WTC11 (cell line): ENCODE results near the gene SHBG. TPM values are rescaled to one million over a fixed set of nuclear protein-coding genes. Genes with fewer than 3 reads are reported as not detected.

Source experiments
- ATAC-seq: fragments of 200-7000 bp; cut with Tn5 transposase; 2 replicates; pipeline ENCODE4 v1.10.0; 2021; ENCODE audit warnings: mild to moderate bottlenecking, moderate library complexity
- CTCF ChIA-PET: fragments of 300-600 bp; sonication (Branson Sonifier 250); formaldehyde crosslinking; loops from one replicate; lab custom pipeline; 2021; ENCODE audit warnings: antibody characterized with exemption; lab: Charles Lee
- POLR2A ChIA-PET: fragments of 350-600 bp; sonication (Branson Sonifier 250); formaldehyde crosslinking; loops from one replicate; lab custom pipeline; 2021; ENCODE audit warnings: antibody characterized with exemption; lab: Charles Lee
- DNase-seq: peaks from one replicate; pipeline ENCODE4 v3.0.0; 2021; ENCODE audit warnings: low spot score
- H3K27ac Mint-ChIP-seq: 2 replicates; pipeline ENCODE4 v1.8.0; 2021; ENCODE audit warnings: mixed read lengths
- H3K27me3 Mint-ChIP-seq: 2 replicates; pipeline ENCODE4 v1.8.0; 2021; ENCODE audit warnings: low read depth, mild to moderate bottlenecking, moderate library complexity, mixed read lengths
- H3K36me3 Mint-ChIP-seq: 2 replicates; pipeline ENCODE4 v1.8.0; 2021; ENCODE audit warnings: mixed read lengths
- H3K4me1 Mint-ChIP-seq: 2 replicates; pipeline ENCODE4 v1.8.0; 2022; ENCODE audit warnings: mixed read lengths
- H3K4me3 Mint-ChIP-seq: 2 replicates; pipeline ENCODE4 v1.8.0; 2021; ENCODE audit warnings: mild to moderate bottlenecking, moderate library complexity, mixed read lengths
- H3K9me3 Mint-ChIP-seq: 2 replicates; pipeline ENCODE4 v1.8.0; 2021; ENCODE audit warnings: mixed read lengths
- CDX4 ChIP-seq: fragments of 250-450 bp; sonication (Bioruptor Pico); IDR thresholded peaks from 2 replicates; pipeline ENCODE4 v1.9.0; 2021; ENCODE audit warnings: moderate library complexity, mild to moderate bottlenecking, inconsistent platforms, borderline replicate concordance
- E2F1 ChIP-seq: sonication (generic); formaldehyde crosslinking; IDR thresholded peaks from 2 replicates; pipeline ENCODE4 v1.8.0; 2022; ENCODE audit warnings: mild to moderate bottlenecking, missing genetic modification reagents
- E2F4 ChIP-seq: sonication (generic); formaldehyde crosslinking; IDR thresholded peaks from 2 replicates; pipeline ENCODE4 v1.8.1; 2022; ENCODE audit warnings: low read depth, mild to moderate bottlenecking, moderate library complexity, missing genetic modification reagents, borderline replicate concordance
- EMX1 ChIP-seq: fragments of 250-450 bp; sonication (Bioruptor Pico); IDR thresholded peaks from 2 replicates; pipeline ENCODE4 v1.8.0; 2021; ENCODE audit warnings: mild to moderate bottlenecking
- ERG ChIP-seq: fragments of 250-450 bp; sonication (Bioruptor Pico); IDR thresholded peaks from 2 replicates; pipeline ENCODE4 v1.8.0; 2021; ENCODE audit warnings: mild to moderate bottlenecking
- ETV6 ChIP-seq: sonication (generic); formaldehyde crosslinking; IDR thresholded peaks from 2 replicates; pipeline ENCODE4 v1.8.1; 2022; ENCODE audit warnings: mild to moderate bottlenecking, missing genetic modification reagents
- FOXP4 ChIP-seq: sonication (generic); formaldehyde crosslinking; IDR thresholded peaks from 2 replicates; pipeline ENCODE4 v1.8.0; 2022; ENCODE audit warnings: mild to moderate bottlenecking, missing genetic modification reagents
- GABPB1 ChIP-seq: sonication (generic); formaldehyde crosslinking; IDR thresholded peaks from 2 replicates; pipeline ENCODE4 v1.8.1; 2023; ENCODE audit warnings: mild to moderate bottlenecking, missing genetic modification reagents
- NFE2L1 ChIP-seq: sonication (generic); formaldehyde crosslinking; IDR thresholded peaks from 2 replicates; pipeline ENCODE4 v1.8.1; 2023; ENCODE audit warnings: missing genetic modification reagents
- NR2C2 ChIP-seq: sonication (generic); formaldehyde crosslinking; IDR thresholded peaks from 2 replicates; pipeline ENCODE4 v1.8.0; 2022; ENCODE audit warnings: mild to moderate bottlenecking, missing genetic modification reagents
- OVOL2 ChIP-seq: fragments of 250-450 bp; sonication (Bioruptor Pico); IDR thresholded peaks from 2 replicates; pipeline ENCODE4 v1.9.0; 2021; ENCODE audit warnings: mild to moderate bottlenecking, borderline replicate concordance
- PRRX2 ChIP-seq: fragments of 250-450 bp; sonication (Bioruptor Pico); IDR thresholded peaks from 2 replicates; pipeline ENCODE4 v1.8.0; 2021; ENCODE audit warnings: mild to moderate bottlenecking
- STAT6 ChIP-seq: sonication (generic); formaldehyde crosslinking; conservative IDR thresholded peaks from 2 replicates; pipeline ENCODE4 v1.8.1; 2023; ENCODE audit warnings: mild to moderate bottlenecking, low read depth, missing genetic modification reagents, moderate library complexity
- TEAD1 ChIP-seq: sonication (generic); formaldehyde crosslinking; IDR thresholded peaks from 2 replicates; pipeline ENCODE4 v1.8.0; 2022; ENCODE audit warnings: mild to moderate bottlenecking, missing genetic modification reagents
- ZNF263 ChIP-seq: sonication (generic); formaldehyde crosslinking; IDR thresholded peaks from 2 replicates; pipeline ENCODE4 v1.8.1; 2022; ENCODE audit warnings: low read depth, mild to moderate bottlenecking, moderate library complexity, missing genetic modification reagents
- ZNF317 ChIP-seq: sonication (generic); formaldehyde crosslinking; IDR thresholded peaks from 2 replicates; pipeline ENCODE4 v1.8.1; 2023; ENCODE audit warnings: low read depth, mild to moderate bottlenecking, moderate library complexity, missing genetic modification reagents, borderline replicate concordance
- ZNF425 ChIP-seq: fragments of 250-450 bp; sonication (Bioruptor Pico); conservative IDR thresholded peaks from 2 replicates; pipeline ENCODE4 v1.9.0; 2021; ENCODE audit warnings: mild to moderate bottlenecking
- total RNA-seq: library from RNA; stranded (reverse); gene quantifications from 3 replicates; pipeline ENCODE4 v1.2.3, GENCODE V29; 2021

The SHBG gene
- total RNA-seq, 1 experiment from 2014 or later, result 0.83 TPM

GRCh38 chr17:7606280-7606679 lies 23.7 kb upstream of the SHBG start:
- CTCF ChIA-PET, result interaction anchor here (1.3 kb wide), 1 partner anchor 17 kb away, joined by 4 read pairs; the partner anchor contains the start of gene SOX15
- peak overlapping the region; percentile 10; the same call in 1 of the 2 replicates for H3K27ac Mint-ChIP-seq
- no peaks in the 10 kb centered on the region for H3K27me3 Mint-ChIP-seq

GRCh38 chr17:7610641-7611040 lies 19.3 kb upstream of the SHBG start:
- H3K27ac Mint-ChIP-seq, result no peak overlapping the region
- H3K4me3 Mint-ChIP-seq, result no peak overlapping the region
- H3K9me3 Mint-ChIP-seq, result no peaks in the 10 kb centered on the region
- DNase-seq, result no peak
- peaks cover 14% of the 10 kb centered on the region for H3K36me3 Mint-ChIP-seq
- H3K27me3 Mint-ChIP-seq, result no peaks in the 10 kb centered on the region
- ATAC-seq, result no peak
- TF ChIP-seq ETV6 (CRISPR knock-in tag) (no peak), NR2C2 (CRISPR knock-in tag) (no peak), NFE2L1 (no peak), E2F1 (CRISPR knock-in tag) (no peak), ZNF425 (CRISPR knock-in tag) (no peak), OVOL2 (CRISPR knock-in tag) (no peak), GABPB1 (CRISPR knock-in tag) (no peak), ZNF317 (no peak), ERG (no peak), E2F4 (CRISPR knock-in tag) (no peak), CDX4 (no peak), PRRX2 (CRISPR knock-in tag) (no peak), FOXP4 (CRISPR knock-in tag) (no peak), EMX1 (no peak)
- H3K4me1 Mint-ChIP-seq, result peaks cover 22% of the 10 kb centered on the region
- ChIA-PET CTCF (interaction anchor here (1.2 to 4.2 kb wide), 2 partner anchors 21 to 77 kb away, joined by 3 to 20 read pairs; partner anchors contain the start of genes SOX15 and TP53), POLR2A (interaction anchor here (0.6 kb wide), 1 partner anchor 75 kb away, joined by 4 read pairs; no protein-coding TSS in a partner anchor)

More at GRCh38 chr17:7606280-7606679, 23.7 kb upstream of the SHBG start:
- no peaks in the 10 kb centered on the region for H3K4me1 Mint-ChIP-seq
- ATAC-seq (no peak), DNase-seq (no peak)
- H3K4me3 Mint-ChIP-seq, result no peak overlapping the region
- H3K36me3 Mint-ChIP-seq, result peaks cover 42% of the 10 kb centered on the region
- POLR2A ChIA-PET, result no interaction called here
- H3K9me3 Mint-ChIP-seq, result no peaks in the 10 kb centered on the region
- no peak for TF ChIP-seq TEAD1 (CRISPR knock-in tag)
- TF ChIP-seq ZNF263 (CRISPR knock-in tag), result no peak
- TF ChIP-seq STAT6 (CRISPR knock-in tag), result no peak
